Epithelial cell of proximal tubule (primary cell): Measurements from ENCODE around the gene SCGB1A1. TPM values are rescaled to one million over a fixed set of nuclear protein-coding genes. Genes with fewer than 3 reads are reported as not detected.
"Not testable (repeated sequence)": the region's sequence is repeated elsewhere in the genome, so short reads cannot be mapped to it uniquely, and the experiment has no call there.

Experiments
- DNase-seq: peaks from one replicate; pipeline ENCODE4 v3.0.0-alpha.2; 2011; ENCODE audit warnings: low read depth
- H3K4me3 ChIP-seq: 2 replicates; pipeline ENCODE4 v1.5.1; 2011; ENCODE audit warnings: low read depth, mild to moderate bottlenecking, low read length
- total RNA-seq: library from RNA; depleted of rRNA; stranded (reverse); fragments of >200 nt; gene quantifications from 2 replicates; pipeline ENCODE4 v1.2.3, GENCODE V29; 2015
- TF ChIP-seq, protein P1 (sequence below): conservative IDR thresholded peaks from 2 replicates; pipeline ENCODE4 v1.5.1; 2012; ENCODE audit warnings: low read depth, mild to moderate bottlenecking, low read length

The SCGB1A1 gene
- total RNA-seq, 1 donor from 2014 or later, result not detected

- H3K4me3 ChIP-seq, result no peak overlapping the region
- DNase-seq, result no peak
- TF ChIP-seq, protein P1, sequence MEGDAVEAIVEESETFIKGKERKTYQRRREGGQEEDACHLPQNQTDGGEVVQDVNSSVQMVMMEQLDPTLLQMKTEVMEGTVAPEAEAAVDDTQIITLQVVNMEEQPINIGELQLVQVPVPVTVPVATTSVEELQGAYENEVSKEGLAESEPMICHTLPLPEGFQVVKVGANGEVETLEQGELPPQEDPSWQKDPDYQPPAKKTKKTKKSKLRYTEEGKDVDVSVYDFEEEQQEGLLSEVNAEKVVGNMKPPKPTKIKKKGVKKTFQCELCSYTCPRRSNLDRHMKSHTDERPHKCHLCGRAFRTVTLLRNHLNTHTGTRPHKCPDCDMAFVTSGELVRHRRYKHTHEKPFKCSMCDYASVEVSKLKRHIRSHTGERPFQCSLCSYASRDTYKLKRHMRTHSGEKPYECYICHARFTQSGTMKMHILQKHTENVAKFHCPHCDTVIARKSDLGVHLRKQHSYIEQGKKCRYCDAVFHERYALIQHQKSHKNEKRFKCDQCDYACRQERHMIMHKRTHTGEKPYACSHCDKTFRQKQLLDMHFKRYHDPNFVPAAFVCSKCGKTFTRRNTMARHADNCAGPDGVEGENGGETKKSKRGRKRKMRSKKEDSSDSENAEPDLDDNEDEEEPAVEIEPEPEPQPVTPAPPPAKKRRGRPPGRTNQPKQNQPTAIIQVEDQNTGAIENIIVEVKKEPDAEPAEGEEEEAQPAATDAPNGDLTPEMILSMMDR, result no peak
Observed at GRCh38 chr11:62446091-62446490, 27.3 kb downstream of the SCGB1A1 start.

DNA sequence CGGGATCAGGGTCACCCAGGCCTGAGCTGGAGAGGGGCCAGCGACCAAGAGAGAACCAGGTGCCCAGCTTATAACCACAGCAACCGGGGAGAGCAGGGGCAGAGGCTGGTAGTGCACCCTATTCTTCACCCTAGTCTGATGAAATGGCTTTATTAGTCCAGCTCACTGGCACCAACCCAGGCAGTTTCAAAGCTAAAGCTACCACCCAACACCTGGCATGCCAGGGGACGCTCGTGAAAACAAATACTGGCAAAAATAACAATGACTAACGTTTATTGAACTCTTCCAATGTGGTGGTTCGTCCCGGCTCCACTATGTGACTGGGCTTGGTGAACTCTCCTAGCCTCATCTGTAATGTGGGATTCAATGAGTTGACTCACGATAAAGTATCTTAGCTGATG lies 30.6 kb downstream of the SCGB1A1 start:
- TF ChIP-seq, protein P1, result no peak
- no peak for DNase-seq
- no peak overlapping the region for H3K4me3 ChIP-seq

GRCh38 chr11:62449912-62450311 lies 31.1 kb downstream of the SCGB1A1 start:
- not testable (repeated sequence) for DNase-seq, H3K4me3 ChIP-seq

GRCh38 chr11:62450543-62451240 lies 31.9 kb downstream of the SCGB1A1 start:
- TF ChIP-seq, protein P1, result no peak
- no peak overlapping the region for H3K4me3 ChIP-seq
- no peak for DNase-seq

GRCh38 chr11:62451241-62451621 lies 32.4 kb downstream of the SCGB1A1 start:
- H3K4me3 ChIP-seq, result no peak overlapping the region
- no peak for DNase-seq
- TF ChIP-seq, protein P1, result no peak

- DNase-seq, result no peak
- TF ChIP-seq, protein P1, result no peak
- no peak overlapping the region for H3K4me3 ChIP-seq
Observed at GRCh38 chr11:62452261-62452660, 33.4 kb downstream of the SCGB1A1 start.

GRCh38 chr11:62452839-62453468 lies 34.1 kb downstream of the SCGB1A1 start:
- TF ChIP-seq, protein P1, result no peak
- H3K4me3 ChIP-seq, result no peak overlapping the region
- no peak for DNase-seq
